IgD-negative memory B cell (primary cell): ENCODE measurements around the gene PCSK2. TPM values are rescaled to one million over a fixed set of nuclear protein-coding genes. Genes with fewer than 3 reads are reported as not detected.

Source experiments
- H3K27ac Mint-ChIP-seq, 3 donors: one replicate each; pipeline ENCODE4 v1.8.0; 2020 to 2022; ENCODE audit warnings: mild to moderate bottlenecking in 3 of 3, mixed read lengths in 3 of 3, moderate library complexity in 1 of 3
- H3K27me3 Mint-ChIP-seq: one replicate; pipeline ENCODE4 v1.8.0; 2021; ENCODE audit warnings: mixed read lengths
- H3K36me3 Mint-ChIP-seq: one replicate; pipeline ENCODE4 v1.8.0; 2020; ENCODE audit warnings: mild to moderate bottlenecking, mixed read lengths
- H3K4me1 Mint-ChIP-seq, 3 donors: one replicate each; pipeline ENCODE4 v1.8.0; 2020 to 2022; ENCODE audit warnings: mixed read lengths in 3 of 3, mild to moderate bottlenecking in 1 of 3
- H3K4me3 Mint-ChIP-seq, 4 donors: one replicate each; pipeline ENCODE4 v1.8.0; 2020 to 2022; ENCODE audit warnings: mild to moderate bottlenecking in 4 of 4, mixed read lengths in 4 of 4, moderate library complexity in 3 of 4
- H3K9me3 Mint-ChIP-seq, 3 donors: one replicate each; pipeline ENCODE4 v1.8.0; 2020 to 2021; ENCODE audit warnings: mixed read lengths in 3 of 3, mild to moderate bottlenecking in 1 of 3
- polyA plus RNA-seq: library from polyadenylated mRNA; unstranded; fragments of 300-500 nt; fragmentation: Illumina TruSeq; gene quantifications from one replicate; pipeline ENCODE4 v1.2.3, GENCODE V29; 2021

Gene PCSK2
- polyA plus RNA-seq, 1 donor from 2014 or later, result not detected

- H3K36me3 Mint-ChIP-seq, result no peaks in the 10 kb centered on the region
- H3K4me3 Mint-ChIP-seq, result no peak overlapping the region
- no peaks in the 10 kb centered on the region for H3K9me3 Mint-ChIP-seq
- no peaks in the 10 kb centered on the region for H3K4me1 Mint-ChIP-seq
- H3K27ac Mint-ChIP-seq, result no peak overlapping the region
- H3K27me3 Mint-ChIP-seq, result peaks cover 3% of the 10 kb centered on the region
Observed at GRCh38 chr20:17452441-17452840, 225.6 kb downstream of the PCSK2 start.

GRCh38 chr20:17453592-17453991 lies 226.8 kb downstream of the PCSK2 start:
- H3K9me3 Mint-ChIP-seq, result no peaks in the 10 kb centered on the region
- H3K36me3 Mint-ChIP-seq, result no peaks in the 10 kb centered on the region
- H3K27me3 Mint-ChIP-seq, result peaks cover 4% of the 10 kb centered on the region
- no peak overlapping the region for H3K4me3 Mint-ChIP-seq
- no peak overlapping the region for H3K27ac Mint-ChIP-seq
- no peaks in the 10 kb centered on the region for H3K4me1 Mint-ChIP-seq

GRCh38 chr20:17456279-17456678 lies 229.4 kb downstream of the PCSK2 start:
- H3K36me3 Mint-ChIP-seq, result no peaks in the 10 kb centered on the region
- H3K27ac Mint-ChIP-seq, result no peak overlapping the region
- H3K27me3 Mint-ChIP-seq, result peaks cover 6% of the 10 kb centered on the region
- no peak overlapping the region for H3K4me3 Mint-ChIP-seq
- no peaks in the 10 kb centered on the region for H3K9me3 Mint-ChIP-seq
- peaks cover 0 to 2% (median 2%) of the 10 kb centered on the region in 3 donors for H3K4me1 Mint-ChIP-seq

DNA sequence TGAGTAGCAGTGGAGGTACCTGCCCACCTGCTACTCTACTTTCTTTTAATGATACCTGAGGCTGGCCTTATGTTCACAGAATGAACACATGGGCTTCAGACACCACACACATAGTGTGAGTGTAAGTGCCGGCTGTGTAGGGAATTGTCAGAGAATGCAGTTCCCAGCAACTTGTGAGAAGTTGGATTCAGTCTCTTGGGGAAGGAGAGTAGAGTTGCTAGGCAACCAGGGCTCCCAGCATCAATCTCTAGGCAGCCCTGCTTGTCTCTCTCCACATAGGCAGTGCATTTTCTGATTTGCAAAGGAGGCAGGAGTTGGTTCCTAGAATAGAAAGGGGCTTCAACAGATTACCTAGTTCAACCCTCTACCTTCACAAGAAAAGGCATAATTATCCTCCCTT lies 230.2 kb downstream of the PCSK2 start:
- no peak overlapping the region for H3K4me3 Mint-ChIP-seq
- peaks cover 6% of the 10 kb centered on the region for H3K27me3 Mint-ChIP-seq
- H3K9me3 Mint-ChIP-seq, result no peaks in the 10 kb centered on the region
- H3K4me1 Mint-ChIP-seq, result peaks cover 0 to 2% (median 2%) of the 10 kb centered on the region in 3 donors
- no peaks in the 10 kb centered on the region for H3K36me3 Mint-ChIP-seq
- H3K27ac Mint-ChIP-seq, result no peak overlapping the region

DNA sequence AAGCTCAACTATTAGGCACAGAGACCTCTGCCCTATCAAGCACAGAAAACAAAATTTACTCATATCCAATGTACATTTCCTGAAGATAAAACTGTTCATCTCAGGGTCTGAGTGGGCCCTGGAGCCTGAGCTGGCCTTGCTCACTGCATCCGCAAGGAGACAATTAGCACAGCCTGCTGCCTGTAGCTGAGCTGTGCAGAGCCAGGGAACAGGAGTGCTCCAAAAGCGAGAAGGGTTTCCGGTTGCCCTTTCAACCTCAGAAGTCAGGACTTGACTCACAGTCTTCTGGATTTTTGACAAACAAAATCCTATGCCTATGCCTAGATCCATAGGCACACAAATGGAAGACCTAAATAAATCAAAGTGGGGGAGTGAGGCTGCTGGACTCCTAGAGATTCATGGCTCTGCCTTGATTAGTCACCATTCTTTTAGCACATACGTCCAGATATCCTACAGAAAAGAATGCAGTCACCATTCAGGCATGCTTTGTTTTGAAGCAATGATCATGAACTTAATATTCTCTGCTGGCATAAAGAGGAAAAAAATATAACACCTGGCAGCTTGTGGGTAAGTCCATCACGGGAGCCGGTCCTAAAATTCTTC lies 230.8 kb downstream of the PCSK2 start:
- no peak overlapping the region for H3K4me3 Mint-ChIP-seq

GRCh38 chr20:17460119-17460518 lies 233.3 kb downstream of the PCSK2 start:
- Mint-ChIP-seq H3K27me3 (peaks cover 6% of the 10 kb centered on the region), H3K9me3 (no peaks in the 10 kb centered on the region), H3K27ac (no peak overlapping the region), H3K4me1 (peaks cover 0 to 2% (median 2%) of the 10 kb centered on the region in 3 donors), H3K4me3 (peak overlapping the region in 1 of 4 donors; percentile 34), H3K36me3 (no peaks in the 10 kb centered on the region)

More for the DNA sequence above, 230.8 kb downstream of the PCSK2 start:
- H3K36me3 Mint-ChIP-seq, result no peaks in the 10 kb centered on the region
- peaks cover 3% of the 10 kb centered on the region for H3K27me3 Mint-ChIP-seq
- H3K27ac Mint-ChIP-seq, result no peak overlapping the region
- peaks cover 0 to 2% (median 2%) of the 10 kb centered on the region in 3 donors for H3K4me1 Mint-ChIP-seq
- no peaks in the 10 kb centered on the region for H3K9me3 Mint-ChIP-seq

GRCh38 chr20:17461941-17462340 lies 235.1 kb downstream of the PCSK2 start:
- Mint-ChIP-seq H3K36me3 (no peaks in the 10 kb centered on the region), H3K4me3 (no peak overlapping the region), H3K9me3 (no peaks in the 10 kb centered on the region), H3K27ac (no peak overlapping the region), H3K27me3 (peaks cover 7% of the 10 kb centered on the region), H3K4me1 (peaks cover 0 to 2% (median 2%) of the 10 kb centered on the region in 3 donors)

DNA sequence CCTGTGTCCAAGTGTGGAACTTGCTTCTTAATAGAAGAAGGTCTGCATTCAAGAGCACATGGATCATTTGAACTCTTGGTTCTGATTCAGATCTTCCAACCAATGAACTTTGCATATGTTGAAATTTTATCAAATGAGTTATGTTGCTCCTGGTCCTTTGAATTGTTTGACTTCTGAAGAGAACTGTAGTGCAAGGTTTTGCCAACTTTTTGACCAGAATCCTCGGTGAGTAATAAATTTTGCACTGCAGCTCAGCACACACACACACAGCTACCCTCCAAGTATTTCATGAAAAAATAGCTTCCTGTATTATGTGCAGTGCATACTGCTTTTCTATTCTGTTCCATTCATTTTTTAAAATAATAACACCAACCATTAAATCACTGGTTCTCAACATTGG lies 236.9 kb downstream of the PCSK2 start:
- H3K36me3 Mint-ChIP-seq, result no peaks in the 10 kb centered on the region
- H3K9me3 Mint-ChIP-seq, result no peaks in the 10 kb centered on the region
- no peak overlapping the region for H3K27ac Mint-ChIP-seq
- peaks cover 6% of the 10 kb centered on the region for H3K27me3 Mint-ChIP-seq
- H3K4me3 Mint-ChIP-seq, result no peak overlapping the region
- peaks cover 0 to 2% (median 2%) of the 10 kb centered on the region in 3 donors for H3K4me1 Mint-ChIP-seq

DNA sequence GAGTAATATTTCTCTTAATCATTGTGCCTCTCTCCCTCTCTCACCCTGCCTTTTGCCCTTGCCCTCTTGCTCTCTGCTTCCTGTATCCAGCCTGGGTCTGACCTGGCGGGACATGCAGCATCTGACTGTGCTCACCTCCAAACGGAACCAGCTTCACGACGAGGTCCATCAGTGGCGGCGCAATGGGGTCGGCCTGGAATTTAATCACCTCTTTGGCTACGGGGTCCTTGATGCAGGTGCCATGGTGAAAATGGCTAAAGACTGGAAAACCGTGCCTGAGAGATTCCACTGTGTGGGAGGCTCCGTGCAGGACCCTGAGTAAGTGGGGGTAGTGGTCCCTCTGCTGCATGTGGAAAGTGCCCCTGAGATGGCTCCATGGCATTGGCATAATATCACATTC lies 238.4 kb downstream of the PCSK2 start:
- H3K9me3 Mint-ChIP-seq, result no peaks in the 10 kb centered on the region

GRCh38 chr20:17466641-17467040 lies 239.8 kb downstream of the PCSK2 start:
- Mint-ChIP-seq H3K4me1 (no peaks in the 10 kb centered on the region), H3K27ac (no peak overlapping the region), H3K36me3 (no peaks in the 10 kb centered on the region), H3K27me3 (peaks cover 4% of the 10 kb centered on the region), H3K9me3 (no peaks in the 10 kb centered on the region), H3K4me3 (no peak overlapping the region)

More for the DNA sequence above, 238.4 kb downstream of the PCSK2 start:
- Mint-ChIP-seq H3K4me3 (no peak overlapping the region), H3K27me3 (peaks cover 4% of the 10 kb centered on the region), H3K4me1 (peaks cover 0 to 2% (median 1%) of the 10 kb centered on the region in 3 donors), H3K27ac (no peak overlapping the region), H3K36me3 (no peaks in the 10 kb centered on the region)

- no peaks in the 10 kb centered on the region for H3K9me3 Mint-ChIP-seq
- H3K27ac Mint-ChIP-seq, result peak overlapping the region in 1 of 3 donors; percentile 58
- no peaks in the 10 kb centered on the region for H3K36me3 Mint-ChIP-seq
- H3K4me3 Mint-ChIP-seq, result no peak overlapping the region
- no peaks in the 10 kb centered on the region for H3K4me1 Mint-ChIP-seq
- peaks cover 4% of the 10 kb centered on the region for H3K27me3 Mint-ChIP-seq
Observed at GRCh38 chr20:17467120-17467655, 240.3 kb downstream of the PCSK2 start.

DNA sequence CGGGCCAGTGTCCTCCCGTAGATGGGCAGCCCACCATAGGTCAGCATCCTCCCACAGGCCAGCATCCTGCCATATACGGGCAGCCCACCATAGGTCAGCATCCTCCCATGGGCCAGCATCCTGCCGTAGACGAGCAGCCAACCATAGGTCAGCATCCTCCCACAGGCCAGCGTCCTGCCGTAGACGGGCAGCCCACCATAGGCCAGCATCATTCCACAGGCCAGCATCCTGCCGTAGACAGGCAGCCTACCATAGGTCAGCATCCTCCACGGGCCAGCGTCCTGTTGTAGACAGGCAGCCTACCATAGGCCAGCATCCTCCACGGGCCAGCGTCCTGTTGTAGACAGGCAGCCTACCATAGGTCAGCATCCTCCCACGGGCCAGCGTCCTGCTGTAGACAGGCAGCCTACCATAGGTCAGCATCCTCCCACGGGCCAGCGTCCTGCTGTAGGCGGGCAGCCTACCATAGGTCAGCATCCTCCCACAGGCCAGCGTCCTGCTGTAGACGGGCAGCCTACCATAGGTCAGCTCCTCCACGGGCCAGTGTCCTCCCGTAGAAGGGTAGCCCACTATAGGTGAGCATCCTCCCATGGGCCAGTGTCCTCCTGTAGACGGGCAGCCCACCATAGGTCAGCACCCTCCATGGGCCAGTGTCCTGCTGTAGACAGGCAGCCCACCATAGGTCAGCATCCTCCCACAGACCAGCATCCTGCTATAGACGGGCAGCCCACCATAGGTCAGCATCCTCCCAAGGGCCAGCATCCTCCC lies 241.4 kb downstream of the PCSK2 start:
- H3K4me1 Mint-ChIP-seq, result no peaks in the 10 kb centered on the region
- no peaks in the 10 kb centered on the region for H3K9me3 Mint-ChIP-seq
- no peaks in the 10 kb centered on the region for H3K36me3 Mint-ChIP-seq
- no peak overlapping the region for H3K4me3 Mint-ChIP-seq
- peaks cover 1% of the 10 kb centered on the region for H3K27me3 Mint-ChIP-seq
- no peak overlapping the region for H3K27ac Mint-ChIP-seq

DNA sequence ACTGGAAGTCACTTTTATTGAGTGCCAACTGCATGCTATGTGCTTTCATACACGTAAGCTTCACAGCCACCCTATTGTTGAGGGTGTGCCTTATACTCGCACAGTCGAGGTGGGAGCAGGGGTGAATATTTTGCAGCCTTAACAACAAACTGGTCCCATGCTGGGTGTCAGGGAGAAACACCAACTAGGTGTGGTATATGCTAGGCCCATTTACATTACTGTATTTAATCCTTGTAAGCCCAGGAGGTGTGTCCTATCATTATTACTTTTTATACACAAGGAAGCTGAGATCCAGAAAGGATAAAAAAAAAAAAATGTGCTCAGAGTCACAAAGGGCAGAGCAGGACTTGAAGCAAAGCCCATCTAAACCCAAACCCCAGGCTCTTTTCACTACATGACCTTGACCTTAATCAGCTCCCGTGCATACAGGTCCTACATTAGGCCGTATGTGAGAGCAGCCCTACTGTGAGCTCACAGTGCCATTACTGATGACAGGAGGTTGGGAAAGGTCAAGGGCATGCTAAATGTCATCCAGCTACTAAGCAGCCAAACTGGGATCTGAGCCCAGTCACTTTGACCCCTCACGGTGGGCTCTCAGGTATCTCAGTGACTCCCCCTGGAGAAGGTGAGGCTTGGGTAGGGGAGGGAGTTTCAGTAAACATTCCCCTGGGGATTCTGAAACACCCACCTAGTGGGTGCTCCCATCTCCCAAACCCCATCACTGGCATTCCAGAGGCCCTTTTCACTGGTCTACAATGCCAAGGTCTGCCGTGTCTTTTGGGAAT lies 242.6 kb downstream of the PCSK2 start:
- Mint-ChIP-seq H3K27ac (no peak overlapping the region), H3K4me1 (no peaks in the 10 kb centered on the region), H3K9me3 (peaks cover 0 to 2% (median 0%) of the 10 kb centered on the region in 3 donors), H3K4me3 (no peak overlapping the region), H3K27me3 (peaks cover 1% of the 10 kb centered on the region), H3K36me3 (no peaks in the 10 kb centered on the region)

DNA sequence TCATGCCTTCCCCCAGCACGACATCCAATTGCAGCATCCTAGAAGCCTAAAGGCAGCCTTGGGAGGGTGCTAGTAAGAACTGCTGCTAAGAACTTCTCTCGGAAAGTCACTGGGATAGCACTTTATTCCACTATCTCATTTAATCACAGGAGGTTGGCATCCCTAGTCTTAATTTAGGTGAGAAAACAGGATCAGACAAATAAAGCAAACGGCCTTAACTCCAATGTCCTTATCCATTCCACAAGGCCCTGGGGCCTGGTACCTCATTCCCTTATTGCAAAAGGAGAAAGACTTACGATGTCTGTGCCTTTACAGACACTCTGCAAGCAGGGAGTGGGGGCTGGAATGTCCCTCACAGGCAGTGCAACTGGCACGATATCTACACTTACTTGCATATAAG lies 243.7 kb downstream of the PCSK2 start:
- peaks cover 1% of the 10 kb centered on the region for H3K27me3 Mint-ChIP-seq
- no peaks in the 10 kb centered on the region for H3K4me1 Mint-ChIP-seq
- no peaks in the 10 kb centered on the region for H3K36me3 Mint-ChIP-seq
- H3K27ac Mint-ChIP-seq, result no peak overlapping the region
- peaks cover 0 to 2% (median 0%) of the 10 kb centered on the region in 3 donors for H3K9me3 Mint-ChIP-seq
- H3K4me3 Mint-ChIP-seq, result no peak overlapping the region

DNA sequence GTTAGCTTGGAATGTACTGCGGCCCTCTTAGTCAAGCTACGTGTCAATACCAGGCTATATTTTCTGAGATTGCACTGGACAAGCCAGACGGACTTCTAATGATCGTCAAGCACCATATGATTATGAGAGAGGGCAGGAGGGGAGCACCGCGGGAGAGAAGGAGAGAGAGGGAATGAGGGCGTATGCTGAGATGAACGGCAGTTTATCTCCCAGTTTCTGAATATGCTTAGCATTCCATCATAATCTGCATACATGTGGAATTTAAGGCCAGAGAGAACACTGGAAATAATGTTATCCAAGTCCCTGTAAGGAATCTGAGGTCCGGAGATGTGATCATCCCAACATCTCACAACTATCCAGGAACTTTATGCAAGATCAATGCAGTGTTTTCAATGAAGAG lies 244.1 kb downstream of the PCSK2 start:
- Mint-ChIP-seq H3K9me3 (peaks cover 0 to 2% (median 0%) of the 10 kb centered on the region in 3 donors), H3K4me3 (no peak overlapping the region), H3K36me3 (no peaks in the 10 kb centered on the region), H3K27ac (no peak overlapping the region), H3K27me3 (no peaks in the 10 kb centered on the region), H3K4me1 (no peaks in the 10 kb centered on the region)
